ENCODE measurements around the gene MIDN.

DNA sequence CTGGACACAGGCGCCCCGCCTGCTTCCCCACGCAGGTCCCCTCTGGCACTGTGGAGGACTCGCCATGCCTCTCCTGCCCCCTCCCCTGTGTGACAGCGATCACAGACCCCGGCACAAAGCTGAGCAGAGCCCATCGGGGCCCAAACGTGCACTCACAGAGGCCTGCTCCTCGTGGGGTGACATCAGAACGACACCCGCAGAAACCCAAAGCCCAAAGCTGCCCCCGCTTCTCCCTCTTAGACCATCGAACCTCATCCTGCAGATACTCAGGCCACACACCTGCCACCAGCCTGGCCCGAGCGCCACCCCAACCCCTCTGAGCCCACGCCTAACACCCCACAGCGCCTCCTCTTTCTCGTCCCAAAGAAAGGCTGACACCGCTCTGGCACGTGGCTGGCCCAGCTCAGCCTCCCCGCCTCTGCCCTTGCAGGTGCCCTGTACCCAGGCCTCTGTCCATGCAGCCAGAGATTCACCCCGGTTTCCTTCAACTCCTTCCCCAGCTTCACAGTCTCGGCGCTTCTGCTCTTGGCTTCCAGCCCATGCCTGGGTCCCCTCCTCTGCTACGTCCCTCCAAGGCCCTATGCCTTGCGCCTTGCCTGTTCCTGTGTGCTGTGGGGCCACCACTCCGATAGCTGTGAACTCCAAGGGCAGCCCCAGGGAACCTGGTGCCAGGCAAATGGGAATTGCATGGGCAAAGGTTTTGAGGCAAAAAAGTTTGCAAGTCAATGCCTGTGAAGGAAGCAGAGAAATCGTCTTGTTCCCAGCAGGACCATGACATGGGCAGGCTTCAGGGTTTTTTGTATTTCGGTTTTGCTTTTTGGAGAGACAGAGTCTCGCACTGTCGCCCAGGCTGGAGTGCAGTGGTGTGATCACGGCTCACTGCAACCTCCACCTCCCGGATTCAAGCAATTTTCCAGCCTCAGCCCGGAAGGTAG, 9.7 kb upstream of the MIDN start:
- TF ChIP-seq, protein P1, sequence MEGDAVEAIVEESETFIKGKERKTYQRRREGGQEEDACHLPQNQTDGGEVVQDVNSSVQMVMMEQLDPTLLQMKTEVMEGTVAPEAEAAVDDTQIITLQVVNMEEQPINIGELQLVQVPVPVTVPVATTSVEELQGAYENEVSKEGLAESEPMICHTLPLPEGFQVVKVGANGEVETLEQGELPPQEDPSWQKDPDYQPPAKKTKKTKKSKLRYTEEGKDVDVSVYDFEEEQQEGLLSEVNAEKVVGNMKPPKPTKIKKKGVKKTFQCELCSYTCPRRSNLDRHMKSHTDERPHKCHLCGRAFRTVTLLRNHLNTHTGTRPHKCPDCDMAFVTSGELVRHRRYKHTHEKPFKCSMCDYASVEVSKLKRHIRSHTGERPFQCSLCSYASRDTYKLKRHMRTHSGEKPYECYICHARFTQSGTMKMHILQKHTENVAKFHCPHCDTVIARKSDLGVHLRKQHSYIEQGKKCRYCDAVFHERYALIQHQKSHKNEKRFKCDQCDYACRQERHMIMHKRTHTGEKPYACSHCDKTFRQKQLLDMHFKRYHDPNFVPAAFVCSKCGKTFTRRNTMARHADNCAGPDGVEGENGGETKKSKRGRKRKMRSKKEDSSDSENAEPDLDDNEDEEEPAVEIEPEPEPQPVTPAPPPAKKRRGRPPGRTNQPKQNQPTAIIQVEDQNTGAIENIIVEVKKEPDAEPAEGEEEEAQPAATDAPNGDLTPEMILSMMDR (IDR thresholded peaks at IDR 0.05) = no peak
- TF ChIP-seq POLR2AphosphoS5 (IDR thresholded peaks at IDR 0.05; ENCODE audit: insufficient read depth in 1 of 2, low read depth in 1 of 2) = no peak

Data from vagina (tissue), 2 donors.